ENCODE data around the gene FAT3. TPM values are rescaled to one million over a fixed set of nuclear protein-coding genes. Genes with fewer than 3 reads are reported as not detected.

FAT3 gene
- total and polyA plus RNA-seq, 2 experiments from 2014 or later: 1.8 to 15.9 TPM

DNA sequence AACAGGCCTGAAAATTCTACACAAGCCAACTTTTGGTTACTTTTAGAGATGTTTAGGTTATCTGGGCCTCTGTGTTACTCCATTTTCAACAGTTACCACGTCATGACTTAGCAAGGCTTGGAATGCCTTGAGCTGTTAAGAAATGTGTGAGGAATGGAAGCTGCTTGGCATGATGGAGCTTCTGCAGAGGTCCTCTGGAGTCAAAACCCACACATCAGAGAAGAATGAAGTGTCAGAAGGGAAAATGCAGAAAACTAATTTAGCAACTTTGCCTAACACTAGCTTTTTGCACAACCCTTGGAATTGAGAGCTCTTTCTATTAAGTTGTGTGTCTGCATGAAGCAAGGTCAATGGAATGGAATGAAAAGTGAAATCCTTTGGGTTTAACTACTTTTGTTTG lies 27.4 kb downstream of the FAT3 start:
- no peak overlapping the region for H3K27ac ChIP-seq
- no peaks in the 10 kb centered on the region for H3K9me2 ChIP-seq (replicated peaks; ENCODE audit: insufficient read depth)
- H4K20me1 ChIP-seq (ENCODE audit: insufficient read depth, poor library complexity, severe bottlenecking): no peaks in the 10 kb centered on the region
- H3K4me1 ChIP-seq (ENCODE audit: insufficient read depth): no peaks in the 10 kb centered on the region
- no peak for TF ChIP-seq EZH2phosphoT487 (IDR thresholded peaks at IDR 0.05; ENCODE audit: low read depth, severe bottlenecking, unreplicated experiment)
- no peak for TF ChIP-seq EZH2 (IDR thresholded peaks at IDR 0.05; ENCODE audit: borderline replicate concordance)
- TF ChIP-seq, protein P1, sequence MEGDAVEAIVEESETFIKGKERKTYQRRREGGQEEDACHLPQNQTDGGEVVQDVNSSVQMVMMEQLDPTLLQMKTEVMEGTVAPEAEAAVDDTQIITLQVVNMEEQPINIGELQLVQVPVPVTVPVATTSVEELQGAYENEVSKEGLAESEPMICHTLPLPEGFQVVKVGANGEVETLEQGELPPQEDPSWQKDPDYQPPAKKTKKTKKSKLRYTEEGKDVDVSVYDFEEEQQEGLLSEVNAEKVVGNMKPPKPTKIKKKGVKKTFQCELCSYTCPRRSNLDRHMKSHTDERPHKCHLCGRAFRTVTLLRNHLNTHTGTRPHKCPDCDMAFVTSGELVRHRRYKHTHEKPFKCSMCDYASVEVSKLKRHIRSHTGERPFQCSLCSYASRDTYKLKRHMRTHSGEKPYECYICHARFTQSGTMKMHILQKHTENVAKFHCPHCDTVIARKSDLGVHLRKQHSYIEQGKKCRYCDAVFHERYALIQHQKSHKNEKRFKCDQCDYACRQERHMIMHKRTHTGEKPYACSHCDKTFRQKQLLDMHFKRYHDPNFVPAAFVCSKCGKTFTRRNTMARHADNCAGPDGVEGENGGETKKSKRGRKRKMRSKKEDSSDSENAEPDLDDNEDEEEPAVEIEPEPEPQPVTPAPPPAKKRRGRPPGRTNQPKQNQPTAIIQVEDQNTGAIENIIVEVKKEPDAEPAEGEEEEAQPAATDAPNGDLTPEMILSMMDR (IDR thresholded peaks at IDR 0.05; ENCODE audit: poor library complexity): no peak
- H2AFZ ChIP-seq: no peak overlapping the region
- no peaks in the 10 kb centered on the region for H3K9me3 ChIP-seq (ENCODE audit: low read depth)
- 79% methylated on average over 1 of the region's 1 CpG for WGBS (ENCODE audit: low lambda C conversion rate, missing lambda C conversion rate)
- no peak overlapping the region for H3K4me2 ChIP-seq
- H3K79me2 ChIP-seq: no peaks in the 10 kb centered on the region
- no peak for DNase-seq (ENCODE audit: low spot score)
- no peak overlapping the region for H3K4me3 ChIP-seq
- H3K36me3 ChIP-seq (replicated peaks; ENCODE audit: insufficient read depth, low read depth): no peaks in the 10 kb centered on the region
- no peaks in the 10 kb centered on the region for H3K27me3 ChIP-seq

GRCh38 chr11:92253421-92253820 lies 28.8 kb downstream of the FAT3 start:
- H4K20me1 ChIP-seq (ENCODE audit: insufficient read depth, poor library complexity, severe bottlenecking): no peaks in the 10 kb centered on the region
- H3K4me3 ChIP-seq: no peak overlapping the region
- no peaks in the 10 kb centered on the region for H3K9me3 ChIP-seq (ENCODE audit: low read depth)
- H3K27me3 ChIP-seq: no peaks in the 10 kb centered on the region
- no peaks in the 10 kb centered on the region for H3K4me1 ChIP-seq (ENCODE audit: insufficient read depth)
- no peaks in the 10 kb centered on the region for H3K79me2 ChIP-seq
- H3K36me3 ChIP-seq (replicated peaks; ENCODE audit: insufficient read depth, low read depth): no peaks in the 10 kb centered on the region
- no peak overlapping the region for H2AFZ ChIP-seq
- TF ChIP-seq, protein P1 (IDR thresholded peaks at IDR 0.05; ENCODE audit: poor library complexity): no peak
- no peak for TF ChIP-seq EZH2phosphoT487 (IDR thresholded peaks at IDR 0.05; ENCODE audit: low read depth, severe bottlenecking, unreplicated experiment)
- no peak for TF ChIP-seq EZH2 (IDR thresholded peaks at IDR 0.05; ENCODE audit: borderline replicate concordance)
- no peak for DNase-seq (ENCODE audit: low spot score)
- WGBS (ENCODE audit: low lambda C conversion rate, missing lambda C conversion rate): 89% methylated on average over 1 of the region's 1 CpG
- no peak overlapping the region for H3K4me2 ChIP-seq
- no peak overlapping the region for H3K27ac ChIP-seq
- H3K9me2 ChIP-seq (replicated peaks; ENCODE audit: insufficient read depth): no peaks in the 10 kb centered on the region

DNA sequence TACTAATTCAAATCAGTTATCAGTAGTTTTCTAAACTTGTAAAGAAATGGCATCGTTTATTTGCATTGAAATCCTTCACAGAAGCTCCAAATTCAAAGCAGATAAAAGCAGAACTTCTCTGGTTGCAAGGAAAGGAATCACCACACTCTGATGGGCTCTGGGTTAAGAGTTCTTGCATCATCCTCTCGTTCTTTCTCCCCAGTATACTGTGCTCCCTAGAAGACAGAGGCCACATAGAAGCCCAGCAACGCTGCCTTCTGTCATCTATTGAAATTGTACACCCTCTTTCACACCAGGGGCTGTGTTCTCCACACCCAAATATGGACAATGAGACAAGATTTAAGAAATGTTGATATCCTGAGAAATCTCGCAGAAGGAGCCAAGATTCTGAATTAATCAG lies 29.3 kb downstream of the FAT3 start:
- no peak for DNase-seq (ENCODE audit: low spot score)
- WGBS (ENCODE audit: low lambda C conversion rate, missing lambda C conversion rate): 61% methylated on average over 4 of the region's 4 CpGs
- no peaks in the 10 kb centered on the region for H3K9me2 ChIP-seq (replicated peaks; ENCODE audit: insufficient read depth)
- H3K4me1 ChIP-seq (ENCODE audit: insufficient read depth): no peaks in the 10 kb centered on the region
- no peaks in the 10 kb centered on the region for H3K36me3 ChIP-seq (replicated peaks; ENCODE audit: insufficient read depth, low read depth)
- H2AFZ ChIP-seq: no peak overlapping the region
- no peaks in the 10 kb centered on the region for H3K79me2 ChIP-seq
- TF ChIP-seq, protein P1 (IDR thresholded peaks at IDR 0.05; ENCODE audit: poor library complexity): no peak
- no peak for TF ChIP-seq EZH2 (IDR thresholded peaks at IDR 0.05; ENCODE audit: borderline replicate concordance)
- no peak for TF ChIP-seq EZH2phosphoT487 (IDR thresholded peaks at IDR 0.05; ENCODE audit: low read depth, severe bottlenecking, unreplicated experiment)
- no peak overlapping the region for H3K4me2 ChIP-seq
- H3K9me3 ChIP-seq (ENCODE audit: low read depth): no peaks in the 10 kb centered on the region
- H3K4me3 ChIP-seq: no peak overlapping the region
- H4K20me1 ChIP-seq (ENCODE audit: insufficient read depth, poor library complexity, severe bottlenecking): no peaks in the 10 kb centered on the region
- H3K27me3 ChIP-seq: no peaks in the 10 kb centered on the region
- no peak overlapping the region for H3K27ac ChIP-seq

GRCh38 chr11:92257536-92257935 lies 32.9 kb downstream of the FAT3 start:
- no peaks in the 10 kb centered on the region for H3K27me3 ChIP-seq
- no peaks in the 10 kb centered on the region for H4K20me1 ChIP-seq (ENCODE audit: insufficient read depth, poor library complexity, severe bottlenecking)
- WGBS (ENCODE audit: low lambda C conversion rate, missing lambda C conversion rate): 97% methylated on average over 4 of the region's 4 CpGs
- H3K4me3 ChIP-seq: no peak overlapping the region
- no peak overlapping the region for H2AFZ ChIP-seq
- no peak for TF ChIP-seq EZH2phosphoT487 (IDR thresholded peaks at IDR 0.05; ENCODE audit: low read depth, severe bottlenecking, unreplicated experiment)
- no peak for TF ChIP-seq EZH2 (IDR thresholded peaks at IDR 0.05; ENCODE audit: borderline replicate concordance)
- TF ChIP-seq, protein P1 (IDR thresholded peaks at IDR 0.05; ENCODE audit: poor library complexity): no peak
- H3K4me2 ChIP-seq: no peak overlapping the region
- no peaks in the 10 kb centered on the region for H3K79me2 ChIP-seq
- no peaks in the 10 kb centered on the region for H3K4me1 ChIP-seq (ENCODE audit: insufficient read depth)
- H3K36me3 ChIP-seq (replicated peaks; ENCODE audit: insufficient read depth, low read depth): no peaks in the 10 kb centered on the region
- DNase-seq (ENCODE audit: low spot score): no peak
- H3K9me2 ChIP-seq (replicated peaks; ENCODE audit: insufficient read depth): no peaks in the 10 kb centered on the region
- H3K9me3 ChIP-seq (ENCODE audit: low read depth): no peaks in the 10 kb centered on the region
- no peak overlapping the region for H3K27ac ChIP-seq
